Ovary (tissue), 9 donors: ENCODE data around the gene PRDX2. TPM values are rescaled to one million over a fixed set of nuclear protein-coding genes. Genes with fewer than 3 reads are reported as not detected.

Source experiments
- DNase-seq, 5 donors: peaks; one replicate each; pipeline ENCODE4 v3.0.0-alpha.2; 2019 to 2020
- H3K27ac ChIP-seq, 2 donors: fragments of 200-600 bp; one replicate each; pipeline versions ENCODE4 v1.5.1 to v1.8.0; 2019 to 2022
- H3K27me3 ChIP-seq: fragments of 200-600 bp; one replicate; pipeline ENCODE4 v1.8.0; 2022
- H3K36me3 ChIP-seq: fragments of 200-600 bp; sonication (generic); one replicate; pipeline ENCODE4 v1.5.1; 2019
- H3K4me1 ChIP-seq: one replicate; pipeline ENCODE4 v1.8.1; 2013; ENCODE audit warnings: mild to moderate bottlenecking, moderate library complexity; ENCODE audit not compliant: insufficient read depth
- H3K4me3 ChIP-seq: fragments of 200-600 bp; sonication (generic); one replicate; pipeline ENCODE4 v1.5.1; 2017
- H3K9me3 ChIP-seq, 2 donors: fragments of 200-600 bp in 1 of 2; sonication (generic) in 1 of 2; one replicate each; pipeline versions ENCODE4 v1.5.1 to v1.8.1; 2013 to 2019; ENCODE audit warnings: mild to moderate bottlenecking in 1 of 2, moderate library complexity in 1 of 2
- CTCF ChIP-seq, 3 donors: fragments of 450-650 bp in 2 of 3; fragments of 200-600 bp in 1 of 3; IDR thresholded peaks; one replicate each; pipeline versions ENCODE4 v1.5.1 to v1.8.0; 2016 to 2022; ENCODE audit warnings: antibody characterized with exemption in 3 of 3, mild to moderate bottlenecking in 1 of 3
- EP300 ChIP-seq: sonication (generic); formaldehyde crosslinking; IDR thresholded peaks from one replicate; pipeline ENCODE4 v1.6.1; 2017; ENCODE audit warnings: antibody characterized with exemption
- POLR2A ChIP-seq: fragments of 450-650 bp; IDR thresholded peaks from one replicate; pipeline ENCODE4 v1.6.1; 2017; ENCODE audit warnings: antibody characterized with exemption, mild to moderate bottlenecking, moderate library complexity
- WGBS, 3 donors: extraction: QIAGEN DNeasy Blood & Tissue Kit in 1 of 3; methylation state at CpG; one replicate each; pipeline versions ENCODE4 v1.1.5 to v1.1.7; 2013 to 2017; 5-methylcytosine and 5-hydroxymethylcytosine counted together
- intact Hi-C, 4 donors: fragments of 100-400 bp; cut with DNase I; formaldehyde crosslinking; loops; one replicate each; pipeline versions ENCODE4 v1.11.0 to v1.15.1; 2022 to 2023
- polyA plus RNA-seq, 2 donors: library from polyadenylated mRNA; stranded (reverse); fragments of 200-250 nt in 1 of 2; fragments of 350-450 nt in 1 of 2; fragmentation: Illumina TruSeq in 1 of 2; extraction: RNeasy Lipid Tissue Mini Kit (QIAGEN cat#74804) in 1 of 2; gene quantifications; one replicate each; pipeline ENCODE4 v1.2.3, GENCODE V29; 2013 to 2014
- total RNA-seq, 7 donors: library from RNA; depleted of rRNA in 2 of 7; stranded (reverse); fragments of >200 nt in 2 of 7; fragmentation: NEBNext Ultra II Directional in 3 of 7; extraction: Animal tissue kit (Norgen Biotek cat#: 25700) in 3 of 7; gene quantifications; one replicate each; pipeline versions ENCODE4 v1.1.0 to v1.2.4, GENCODE V29; 2016 to 2023
- donor health status: DM: no; HTN: no; CAD: no; lungs with moderate emphysema.
- donor health status: DM: no; HTN: no; CAD: no.
- donor health status: Bipolar disorder and iron deficiency.
- donor health status: DM: yes; HTN: yes; CAD: no.
- donor health status: DM: no; HTN: no; CAD: no.
- donor health status: DM: yes; HTN: yes; CAD: no.

Gene PRDX2
- total and polyA plus RNA-seq, 9 donors, result 98.3 to 321 (median 237) TPM

- intact Hi-C loops, result loop anchor here in 1 of 4 donors (10.0 kb wide), 1 partner anchor 1057 kb away; no protein-coding TSS in a partner anchor
- Histone ChIP-seq H3K27me3 (no peaks in the 10 kb centered on the region), H3K9me3 (no peaks in the 10 kb centered on the region), H3K36me3 (no peaks in the 10 kb centered on the region), H3K4me1 (peaks cover 17% of the 10 kb centered on the region), H3K4me3 (no peak overlapping the region), H3K27ac (peak overlapping the region; percentile 95 to 99)
- no peak for TF ChIP-seq POLR2A
- no peak for TF ChIP-seq EP300
- no peak for TF ChIP-seq CTCF (IDR thresholded peaks at IDR 0.05)
- DNase-seq, result no peak
- 27 to 35% (median 34%) methylated on average over 4 of the region's 4 CpGs for WGBS, 3 donors
Observed at GRCh38 chr19:12788042-12788681, 13.4 kb downstream of the PRDX2 start.

GRCh38 chr19:12787458-12787857, 14.1 kb downstream of the PRDX2 start:
- peaks cover 17% of the 10 kb centered on the region for H3K4me1 ChIP-seq
- H3K27me3 ChIP-seq, result no peaks in the 10 kb centered on the region
- intact Hi-C loops, result loop anchor here in 1 of 4 donors (10.0 kb wide), 1 partner anchor 1057 kb away; no protein-coding TSS in a partner anchor
- TF ChIP-seq EP300, result no peak
- peak overlapping the region; percentile 72 to 99 for H3K27ac ChIP-seq
- DNase-seq, result peak in 1 of 5 donors; percentile 13
- H3K9me3 ChIP-seq, result no peaks in the 10 kb centered on the region
- WGBS, 3 donors, result 59 to 70% (median 67%) methylated on average over 10 of the region's 10 CpGs
- no peaks in the 10 kb centered on the region for H3K36me3 ChIP-seq
- H3K4me3 ChIP-seq, result no peak overlapping the region

GRCh38 chr19:12786952-12787351, 14.6 kb downstream of the PRDX2 start:
- intact Hi-C loops, result loop anchor here in 1 of 4 donors (10.0 kb wide), 1 partner anchor 1058 kb away; no protein-coding TSS in a partner anchor
- no peaks in the 10 kb centered on the region for H3K27me3 ChIP-seq
- peak overlapping the region; percentile 72 to 99 for H3K27ac ChIP-seq
- H3K9me3 ChIP-seq, result no peaks in the 10 kb centered on the region
- H3K36me3 ChIP-seq, result no peaks in the 10 kb centered on the region
- 66 to 75% (median 68%) methylated on average over 3 of the region's 3 CpGs for WGBS, 3 donors
- TF ChIP-seq POLR2A (no peak), EP300 (no peak)
- no peak overlapping the region for H3K4me3 ChIP-seq
- peaks cover 17% of the 10 kb centered on the region for H3K4me1 ChIP-seq
- peak in 1 of 5 donors; percentile 18 for DNase-seq

GRCh38 chr19:12786141-12786870, 15.3 kb downstream of the PRDX2 start:
- Histone ChIP-seq H3K27ac (peak overlapping the region; percentile 72 to 99), H3K27me3 (no peaks in the 10 kb centered on the region), H3K36me3 (no peaks in the 10 kb centered on the region), H3K4me1 (peaks cover 17% of the 10 kb centered on the region), H3K4me3 (no peak overlapping the region), H3K9me3 (no peaks in the 10 kb centered on the region)
- WGBS, 3 donors, result 54 to 64% (median 61%) methylated on average over 10 to 18 of the region's 18 CpGs
- peak in 3 of 5 donors; percentile 38 to 61 (median 47) for DNase-seq
- intact Hi-C loops, result loop anchor here in 1 of 4 donors (10.0 kb wide), 1 partner anchor 1058 kb away; no protein-coding TSS in a partner anchor
- TF ChIP-seq CTCF (IDR thresholded peaks at IDR 0.05), result no peak
- no peak for TF ChIP-seq EP300
- TF ChIP-seq POLR2A, result no peak

GRCh38 chr19:12785431-12786031, 16.1 kb downstream of the PRDX2 start:
- Histone ChIP-seq H3K9me3 (no peaks in the 10 kb centered on the region), H3K27ac (peak overlapping the region; percentile 72 to 99), H3K4me3 (no peak overlapping the region), H3K4me1 (peaks cover 16% of the 10 kb centered on the region), H3K36me3 (no peaks in the 10 kb centered on the region), H3K27me3 (no peaks in the 10 kb centered on the region)
- intact Hi-C loops, result loop anchor here in 1 of 4 donors (10.0 kb wide), 1 partner anchor 1059 kb away; no protein-coding TSS in a partner anchor
- DNase-seq, result peak in 1 of 5 donors; percentile 36
- 72 to 78% (median 72%) methylated on average over 4 of the region's 4 CpGs for WGBS, 3 donors
- TF ChIP-seq POLR2A, result no peak
- TF ChIP-seq CTCF (IDR thresholded peaks at IDR 0.05), result no peak
